Ascending aorta (tissue), 2 donors: ENCODE data around the gene FTSJ1. TPM values are rescaled to one million over a fixed set of nuclear protein-coding genes. Genes with fewer than 3 reads are reported as not detected.
A peak's percentile ranks its signal among the peaks of the same experiment; 100 is the strongest.

Experiments
- DNase-seq, 2 donors: peaks; one replicate each; pipeline ENCODE4 v3.0.0-alpha.2; 2019; ENCODE audit warnings: low spot score in 2 of 2
- H3K27ac ChIP-seq, 2 donors: fragments of 200-600 bp; sonication (generic); one replicate each; pipeline ENCODE4 v1.5.1; 2016 to 2017; ENCODE audit warnings: mild to moderate bottlenecking in 1 of 2
- H3K27me3 ChIP-seq: fragments of 200-600 bp; sonication (generic); one replicate; pipeline ENCODE4 v1.5.1; 2017
- H3K36me3 ChIP-seq, 2 donors: fragments of 200-600 bp; sonication (generic); one replicate each; pipeline ENCODE4 v1.5.1; 2016
- H3K4me1 ChIP-seq, 2 donors: fragments of 200-600 bp; sonication (generic); one replicate each; pipeline ENCODE4 v1.5.1; 2016 to 2017; ENCODE audit warnings: mild to moderate bottlenecking in 1 of 2
- H3K4me3 ChIP-seq, 2 donors: fragments of 200-600 bp; sonication (generic); one replicate each; pipeline ENCODE4 v1.5.1; 2016 to 2017; ENCODE audit warnings: mild to moderate bottlenecking in 1 of 2
- H3K9me3 ChIP-seq, 2 donors: fragments of 200-600 bp; sonication (generic); one replicate each; pipeline ENCODE4 v1.5.1; 2016
- intact Hi-C: fragments of 100-400 bp; cut with DNase I; formaldehyde crosslinking; loops from one replicate; pipeline ENCODE4 v1.15.1; 2023
- total RNA-seq: library from RNA; depleted of rRNA; stranded (reverse); fragments of >200 nt; gene quantifications from one replicate; pipeline ENCODE4 v1.1.0, GENCODE V29; 2016
- TF ChIP-seq, protein P1 (sequence below), 3 experiments: fragments of 200-600 bp in 2 of 3; fragments of 450-650 bp in 1 of 3; sonication (generic) in 2 of 3; IDR thresholded peaks; one replicate each; pipeline ENCODE4 v1.5.1; 2016 to 2019; ENCODE audit warnings: antibody characterized with exemption in 3 of 3, mild to moderate bottlenecking in 1 of 3, moderate library complexity in 1 of 3

FTSJ1 gene
- total RNA-seq, 1 donor from 2014 or later: 159 TPM

DNA sequence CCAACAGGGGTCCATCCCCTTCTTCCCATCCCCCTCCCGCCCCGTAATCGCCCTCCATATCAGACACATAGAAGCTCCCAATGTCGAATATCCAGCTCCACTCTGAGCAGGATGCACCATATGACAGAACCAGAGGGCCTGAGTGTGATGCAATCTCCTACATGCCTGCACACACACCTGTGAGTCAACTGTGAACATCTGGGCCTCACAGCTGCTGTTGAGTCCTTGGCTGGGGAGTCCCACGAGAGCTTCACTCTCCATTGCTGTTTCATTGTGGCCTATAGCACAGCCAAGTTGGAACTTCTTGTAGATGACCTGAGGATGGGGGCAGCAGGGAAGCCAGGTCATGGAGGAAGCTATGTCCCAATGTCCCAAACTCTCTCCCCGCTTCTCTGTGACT lies 14.2 kb upstream of the FTSJ1 start:
- intact Hi-C loops: no loop called here
- H3K36me3 ChIP-seq: no peaks in the 10 kb centered on the region
- no peak for DNase-seq
- H3K9me3 ChIP-seq: no peaks in the 10 kb centered on the region
- TF ChIP-seq, protein P1, sequence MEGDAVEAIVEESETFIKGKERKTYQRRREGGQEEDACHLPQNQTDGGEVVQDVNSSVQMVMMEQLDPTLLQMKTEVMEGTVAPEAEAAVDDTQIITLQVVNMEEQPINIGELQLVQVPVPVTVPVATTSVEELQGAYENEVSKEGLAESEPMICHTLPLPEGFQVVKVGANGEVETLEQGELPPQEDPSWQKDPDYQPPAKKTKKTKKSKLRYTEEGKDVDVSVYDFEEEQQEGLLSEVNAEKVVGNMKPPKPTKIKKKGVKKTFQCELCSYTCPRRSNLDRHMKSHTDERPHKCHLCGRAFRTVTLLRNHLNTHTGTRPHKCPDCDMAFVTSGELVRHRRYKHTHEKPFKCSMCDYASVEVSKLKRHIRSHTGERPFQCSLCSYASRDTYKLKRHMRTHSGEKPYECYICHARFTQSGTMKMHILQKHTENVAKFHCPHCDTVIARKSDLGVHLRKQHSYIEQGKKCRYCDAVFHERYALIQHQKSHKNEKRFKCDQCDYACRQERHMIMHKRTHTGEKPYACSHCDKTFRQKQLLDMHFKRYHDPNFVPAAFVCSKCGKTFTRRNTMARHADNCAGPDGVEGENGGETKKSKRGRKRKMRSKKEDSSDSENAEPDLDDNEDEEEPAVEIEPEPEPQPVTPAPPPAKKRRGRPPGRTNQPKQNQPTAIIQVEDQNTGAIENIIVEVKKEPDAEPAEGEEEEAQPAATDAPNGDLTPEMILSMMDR (IDR thresholded peaks at IDR 0.05): no peak
- H3K27ac ChIP-seq: no peak overlapping the region
- H3K4me3 ChIP-seq: no peak overlapping the region
- no peaks in the 10 kb centered on the region for H3K4me1 ChIP-seq
- H3K27me3 ChIP-seq: no peaks in the 10 kb centered on the region

- Histone ChIP-seq H3K27me3 (no peaks in the 10 kb centered on the region), H3K9me3 (no peaks in the 10 kb centered on the region), H3K27ac (no peak overlapping the region), H3K4me3 (no peak overlapping the region), H3K4me1 (no peaks in the 10 kb centered on the region), H3K36me3 (no peaks in the 10 kb centered on the region)
- DNase-seq: no peak
- intact Hi-C loops: no loop called here
- TF ChIP-seq, protein P1 (IDR thresholded peaks at IDR 0.05): no peak
Observed at GRCh38 chrX:48465336-48465933, 10.6 kb upstream of the FTSJ1 start.

GRCh38 chrX:48466696-48467095 lies 9.3 kb upstream of the FTSJ1 start:
- TF ChIP-seq, protein P1 (IDR thresholded peaks at IDR 0.05): no peak
- Histone ChIP-seq H3K4me3 (no peak overlapping the region), H3K27me3 (no peaks in the 10 kb centered on the region), H3K9me3 (no peaks in the 10 kb centered on the region), H3K27ac (no peak overlapping the region), H3K4me1 (no peaks in the 10 kb centered on the region), H3K36me3 (no peaks in the 10 kb centered on the region)
- intact Hi-C loops: no loop called here
- no peak for DNase-seq

- Histone ChIP-seq H3K27ac (no peak overlapping the region), H3K9me3 (no peaks in the 10 kb centered on the region), H3K27me3 (no peaks in the 10 kb centered on the region), H3K36me3 (no peaks in the 10 kb centered on the region), H3K4me1 (no peaks in the 10 kb centered on the region), H3K4me3 (peak overlapping the region; percentile 36 to 57)
- TF ChIP-seq, protein P1 (IDR thresholded peaks at IDR 0.05): no peak
- intact Hi-C loops: no loop called here
- DNase-seq: no peak
Observed at GRCh38 chrX:48467281-48467761, 8.7 kb upstream of the FTSJ1 start.

DNA sequence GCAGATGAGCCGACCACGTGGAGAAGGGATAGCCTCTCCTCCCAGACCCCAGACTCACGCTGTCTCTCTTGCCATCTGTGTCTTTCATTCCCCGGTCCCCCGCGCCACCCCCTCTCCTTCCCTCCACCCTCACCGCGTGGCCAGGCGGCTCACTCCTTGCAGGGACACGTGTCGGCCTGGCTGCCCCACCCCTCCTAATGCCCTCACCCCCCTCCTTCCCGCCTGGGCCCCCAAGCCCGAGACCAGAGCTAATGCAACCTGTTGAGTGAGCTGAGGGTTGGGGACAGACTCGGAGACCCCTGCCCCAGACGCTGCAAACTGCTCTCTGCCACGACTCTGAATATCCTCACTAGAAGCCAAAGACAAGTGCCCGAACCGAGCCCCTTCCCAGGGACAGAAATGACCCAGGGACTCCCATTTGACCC lies 7.7 kb upstream of the FTSJ1 start:
- Histone ChIP-seq H3K27me3 (no peaks in the 10 kb centered on the region), H3K27ac (no peak overlapping the region), H3K4me1 (no peaks in the 10 kb centered on the region), H3K9me3 (no peaks in the 10 kb centered on the region), H3K4me3 (peak overlapping the region; percentile 36 to 57), H3K36me3 (no peaks in the 10 kb centered on the region)
- TF ChIP-seq, protein P1 (IDR thresholded peaks at IDR 0.05): no peak
- intact Hi-C loops: no loop called here
- DNase-seq: no peak
